Activated naive CD4-positive, alpha-beta T cell treated with Interleukin-2 at 50 U/mL for 16 hours (primary cell): ENCODE measurements around the gene GRK7.
"Not testable (repeated sequence)": the region's sequence is repeated elsewhere in the genome, so short reads cannot be mapped to it uniquely, and the experiment has no call there.

Source experiments
- DNase-seq: peaks from one replicate; pipeline ENCODE4 v3.0.0-alpha.2; 2020

The GRK7 gene

GRCh38 chr3:141764045-141764444 lies 837 bp downstream of the GRK7 start:
- DNase-seq, result no peak

- DNase-seq, result no peak
Measured at GRCh38 chr3:141764465-141764864, 1.3 kb downstream of the GRK7 start.

GRCh38 chr3:141764986-141765385 lies 1.8 kb downstream of the GRK7 start:
- no peak for DNase-seq

GRCh38 chr3:141767066-141767465 lies 3.9 kb downstream of the GRK7 start:
- DNase-seq, result no peak

GRCh38 chr3:141769221-141769894 lies 6.2 kb downstream of the GRK7 start:
- DNase-seq, result no peak

- no peak for DNase-seq
Measured at GRCh38 chr3:141773676-141774075, 10.5 kb downstream of the GRK7 start.

- no peak for DNase-seq
Measured at GRCh38 chr3:141776376-141776775, 13.2 kb downstream of the GRK7 start.

- DNase-seq, result no peak
Measured at GRCh38 chr3:141776885-141777284, 13.7 kb downstream of the GRK7 start.

GRCh38 chr3:141777957-141778813 lies 15.0 kb downstream of the GRK7 start:
- no peak for DNase-seq

GRCh38 chr3:141779667-141780066 lies 16.5 kb downstream of the GRK7 start:
- no peak for DNase-seq

GRCh38 chr3:141782386-141782932 lies 19.3 kb downstream of the GRK7 start:
- no peak for DNase-seq

GRCh38 chr3:141783632-141784031 lies 20.4 kb downstream of the GRK7 start:
- no peak for DNase-seq

GRCh38 chr3:141784096-141784495 lies 20.9 kb downstream of the GRK7 start:
- no peak for DNase-seq

GRCh38 chr3:141784531-141784930 lies 21.3 kb downstream of the GRK7 start:
- no peak for DNase-seq

GRCh38 chr3:141788149-141788548 lies 24.9 kb downstream of the GRK7 start:
- no peak for DNase-seq

GRCh38 chr3:141788750-141789149 lies 25.5 kb downstream of the GRK7 start:
- not testable (repeated sequence) for DNase-seq

GRCh38 chr3:141789281-141789680 lies 26.1 kb downstream of the GRK7 start:
- DNase-seq, result no peak

- DNase-seq, result no peak
Measured at GRCh38 chr3:141790171-141790570, 27.0 kb downstream of the GRK7 start.

GRCh38 chr3:141792495-141792894 lies 29.3 kb downstream of the GRK7 start:
- DNase-seq, result no peak

GRCh38 chr3:141793476-141794260 lies 30.5 kb downstream of the GRK7 start:
- DNase-seq, result no peak

- peak; percentile 14 for DNase-seq
Measured at GRCh38 chr3:141795276-141795675, 32.1 kb downstream of the GRK7 start.

GRCh38 chr3:141795741-141796080 lies 32.5 kb downstream of the GRK7 start:
- no peak for DNase-seq
